SH-SY5Y (cell line): ENCODE measurements around the gene HDAC9.

Source experiments
- GATA2 ChIP-seq: IDR thresholded peaks from 2 replicates; pipeline ENCODE4 v1.6.1; 2011; ENCODE audit warnings: mild to moderate bottlenecking, low read depth, low read length
- GATA3 ChIP-seq: IDR thresholded peaks from 2 replicates; pipeline ENCODE4 v1.6.1; 2011; ENCODE audit warnings: low read depth, mild to moderate bottlenecking, low read length, moderate library complexity

HDAC9 gene

GRCh38 chr7:18597754-18598153 lies 102.2 kb downstream of the HDAC9 start:
- TF ChIP-seq GATA2: no peak
- TF ChIP-seq GATA3: no peak

GRCh38 chr7:18607025-18607424 lies 111.5 kb downstream of the HDAC9 start:
- TF ChIP-seq GATA2: no peak
- no peak for TF ChIP-seq GATA3

GRCh38 chr7:18610331-18610948 lies 114.9 kb downstream of the HDAC9 start:
- no peak for TF ChIP-seq GATA2
- no peak for TF ChIP-seq GATA3

GRCh38 chr7:18614841-18615240 lies 119.3 kb downstream of the HDAC9 start:
- no peak for TF ChIP-seq GATA2
- TF ChIP-seq GATA3: no peak

GRCh38 chr7:18619311-18619710 lies 123.8 kb downstream of the HDAC9 start:
- no peak for TF ChIP-seq GATA2
- no peak for TF ChIP-seq GATA3

GRCh38 chr7:18623389-18623788 lies 127.8 kb downstream of the HDAC9 start:
- TF ChIP-seq GATA3 (no peak), GATA2 (no peak)

GRCh38 chr7:18624459-18624858 lies 128.9 kb downstream of the HDAC9 start:
- TF ChIP-seq GATA2 (no peak), GATA3 (no peak)

- no peak for TF ChIP-seq GATA2
- TF ChIP-seq GATA3: no peak
Observed at GRCh38 chr7:18626086-18626485, 130.5 kb downstream of the HDAC9 start.

GRCh38 chr7:18626717-18627116 lies 131.2 kb downstream of the HDAC9 start:
- TF ChIP-seq GATA2: no peak
- TF ChIP-seq GATA3: no peak

GRCh38 chr7:18637516-18637915 lies 142.0 kb downstream of the HDAC9 start:
- no peak for TF ChIP-seq GATA3
- no peak for TF ChIP-seq GATA2

- TF ChIP-seq GATA2: no peak
- no peak for TF ChIP-seq GATA3
Observed at GRCh38 chr7:18638594-18639452, 143.3 kb downstream of the HDAC9 start.

GRCh38 chr7:18639711-18640110 lies 144.2 kb downstream of the HDAC9 start:
- no peak for TF ChIP-seq GATA2

GRCh38 chr7:18644981-18645380 lies 149.4 kb downstream of the HDAC9 start:
- TF ChIP-seq GATA2 (no peak), GATA3 (no peak)

- no peak for TF ChIP-seq GATA2
- TF ChIP-seq GATA3: no peak
Observed at GRCh38 chr7:18647582-18647981, 152.0 kb downstream of the HDAC9 start.
